Cardiac muscle cell (in vitro differentiated cells and primary cell): Measurements from ENCODE around the gene OTOR. TPM values are rescaled to one million over a fixed set of nuclear protein-coding genes. Genes with fewer than 3 reads are reported as not detected.

Experiments
- DNase-seq, 2 donors: peaks; one replicate each; pipeline versions ENCODE4 v3.0.0 to v3.0.0-alpha.2; 2010 to 2017; ENCODE audit warnings: low read depth in 1 of 2, low spot score in 1 of 2
- H3K27ac ChIP-seq: fragments of 200-600 bp; sonication (generic); 2 replicates; pipeline ENCODE4 v1.5.1; 2016
- H3K27me3 ChIP-seq: fragments of 200-600 bp; sonication (generic); 2 replicates; pipeline ENCODE4 v1.6.0; 2016; ENCODE audit warnings: control low read depth
- H3K36me3 ChIP-seq: fragments of 200-600 bp; sonication (generic); 2 replicates; pipeline ENCODE4 v1.5.1; 2016; ENCODE audit warnings: control low read depth
- H3K4me1 ChIP-seq: fragments of 200-600 bp; sonication (generic); 2 replicates; pipeline ENCODE4 v1.8.1; 2017; ENCODE audit warnings: low read depth, mild to moderate bottlenecking, mixed run types
- H3K4me3 ChIP-seq: fragments of 200-600 bp; sonication (generic); 2 replicates; pipeline ENCODE4 v1.5.1; 2016; ENCODE audit warnings: mild to moderate bottlenecking
- H3K9me3 ChIP-seq: fragments of 200-600 bp; sonication (generic); 2 replicates; pipeline ENCODE4 v1.5.1; 2017; ENCODE audit warnings: low read depth, mild to moderate bottlenecking, control low read depth
- polyA plus RNA-seq: library from polyadenylated mRNA; unstranded; fragments of >200 nt; fragmentation: Nextera tagmentation; extraction: Ambion mirVana; gene quantifications from 2 replicates; pipeline ENCODE4 v1.2.1, GENCODE V29; 2016
- total RNA-seq: library from RNA; depleted of rRNA; stranded (reverse); fragments of >200 nt; gene quantifications from 2 replicates; pipeline ENCODE4 v1.2.3, GENCODE V29; 2016
- TF ChIP-seq, protein P1 (sequence below): IDR thresholded peaks from 2 replicates; pipeline ENCODE4 v1.5.1; 2012; ENCODE audit warnings: low read depth, mild to moderate bottlenecking, low read length

The OTOR gene, protein sequence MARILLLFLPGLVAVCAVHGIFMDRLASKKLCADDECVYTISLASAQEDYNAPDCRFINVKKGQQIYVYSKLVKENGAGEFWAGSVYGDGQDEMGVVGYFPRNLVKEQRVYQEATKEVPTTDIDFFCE
- not detected in 2 replicates for total RNA-seq
- not detected in 2 replicates for polyA plus RNA-seq

DNA sequence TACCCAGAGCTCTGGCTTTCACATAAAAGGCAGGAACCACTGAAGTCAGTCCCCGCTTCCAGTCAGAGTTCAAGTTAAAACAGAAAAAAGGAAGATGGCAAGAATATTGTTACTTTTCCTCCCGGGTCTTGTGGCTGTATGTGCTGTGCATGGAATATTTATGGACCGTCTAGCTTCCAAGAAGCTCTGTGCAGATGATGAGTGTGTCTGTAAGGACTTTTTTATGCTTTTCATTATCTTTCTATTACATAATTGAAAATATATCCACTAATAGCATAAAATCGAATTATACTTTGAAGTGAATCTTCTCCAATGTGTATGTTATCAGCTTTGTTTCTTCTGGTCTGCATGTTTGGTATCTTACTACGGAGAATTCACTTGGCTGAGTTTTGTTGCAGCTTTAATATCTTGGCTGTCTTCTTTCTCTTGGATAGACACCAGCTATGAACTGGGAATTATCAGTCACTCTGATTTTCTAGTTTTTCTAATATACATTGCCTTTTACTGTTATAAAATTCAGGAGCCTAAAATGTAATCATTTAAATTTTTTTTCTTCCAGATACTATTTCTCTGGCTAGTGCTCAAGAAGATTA, at the start of gene OTOR:
Gene OTOR (plus strand): TSS at position 51 of the 593 bp plus-strand sequence. CDS start 44 bp downstream, at position 95.
- DNase-seq, result no peak
- Histone ChIP-seq H3K4me1 (no peaks in the 10 kb centered on the region), H3K36me3 (no peaks in the 10 kb centered on the region), H3K27me3 (no peaks in the 10 kb centered on the region), H3K9me3 (no peaks in the 10 kb centered on the region), H3K27ac (no peak within 1 kb of the TSS), H3K4me3 (no peak within 1 kb of the TSS)
- TF ChIP-seq, protein P1, sequence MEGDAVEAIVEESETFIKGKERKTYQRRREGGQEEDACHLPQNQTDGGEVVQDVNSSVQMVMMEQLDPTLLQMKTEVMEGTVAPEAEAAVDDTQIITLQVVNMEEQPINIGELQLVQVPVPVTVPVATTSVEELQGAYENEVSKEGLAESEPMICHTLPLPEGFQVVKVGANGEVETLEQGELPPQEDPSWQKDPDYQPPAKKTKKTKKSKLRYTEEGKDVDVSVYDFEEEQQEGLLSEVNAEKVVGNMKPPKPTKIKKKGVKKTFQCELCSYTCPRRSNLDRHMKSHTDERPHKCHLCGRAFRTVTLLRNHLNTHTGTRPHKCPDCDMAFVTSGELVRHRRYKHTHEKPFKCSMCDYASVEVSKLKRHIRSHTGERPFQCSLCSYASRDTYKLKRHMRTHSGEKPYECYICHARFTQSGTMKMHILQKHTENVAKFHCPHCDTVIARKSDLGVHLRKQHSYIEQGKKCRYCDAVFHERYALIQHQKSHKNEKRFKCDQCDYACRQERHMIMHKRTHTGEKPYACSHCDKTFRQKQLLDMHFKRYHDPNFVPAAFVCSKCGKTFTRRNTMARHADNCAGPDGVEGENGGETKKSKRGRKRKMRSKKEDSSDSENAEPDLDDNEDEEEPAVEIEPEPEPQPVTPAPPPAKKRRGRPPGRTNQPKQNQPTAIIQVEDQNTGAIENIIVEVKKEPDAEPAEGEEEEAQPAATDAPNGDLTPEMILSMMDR, result no peak

DNA sequence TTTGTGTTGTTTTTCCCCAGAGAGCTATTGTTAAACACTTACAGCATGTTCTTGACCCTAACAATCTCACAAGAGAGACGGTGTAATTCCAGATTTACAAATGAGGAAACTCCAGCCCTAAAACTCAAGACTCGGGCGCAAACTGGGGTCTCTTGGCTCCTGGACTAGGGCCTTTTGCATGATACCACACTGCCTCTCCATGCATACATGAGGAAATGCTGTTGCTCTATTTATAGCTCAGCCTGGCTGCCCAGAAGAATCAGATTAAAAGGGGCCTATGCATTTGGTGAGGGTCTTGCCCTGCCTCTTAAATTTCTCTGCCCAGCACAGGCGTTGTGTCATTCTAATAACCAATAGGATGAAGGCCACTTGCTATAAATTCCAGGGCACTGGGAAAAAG, 48.9 kb upstream of the OTOR start:
- no peaks in the 10 kb centered on the region for H3K27me3 ChIP-seq
- no peak overlapping the region for H3K4me3 ChIP-seq
- no peaks in the 10 kb centered on the region for H3K36me3 ChIP-seq
- H3K9me3 ChIP-seq, result no peaks in the 10 kb centered on the region
- H3K27ac ChIP-seq, result no peak overlapping the region
- peaks cover 7% of the 10 kb centered on the region for H3K4me1 ChIP-seq
- TF ChIP-seq, protein P1, result no peak
- peak in 1 of 2 donors; percentile 73 for DNase-seq

DNA sequence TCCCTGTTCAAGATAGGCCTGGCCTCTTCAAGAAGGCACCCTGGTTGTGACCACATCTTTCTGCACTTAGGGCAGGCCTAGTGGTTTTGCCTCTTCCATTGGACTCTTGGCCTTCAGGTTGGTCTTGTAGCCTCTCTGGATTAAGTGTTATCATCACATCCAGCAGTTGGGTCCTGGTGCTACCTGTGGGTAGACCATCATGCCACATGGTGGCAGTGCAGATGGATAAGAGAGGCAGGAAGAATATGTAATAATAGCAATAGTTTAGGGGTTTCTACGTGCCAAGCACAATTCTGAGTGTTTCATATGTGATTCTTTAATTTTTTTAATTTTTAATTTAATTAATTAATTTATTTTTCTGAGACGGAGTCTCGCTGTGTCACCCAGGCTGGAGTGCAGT, 46.9 kb upstream of the OTOR start:
- no peaks in the 10 kb centered on the region for H3K9me3 ChIP-seq
- no peak overlapping the region for H3K27ac ChIP-seq
- H3K4me3 ChIP-seq, result no peak overlapping the region
- H3K27me3 ChIP-seq, result no peaks in the 10 kb centered on the region
- DNase-seq, result peak; percentile 6 to 7
- peaks cover 7% of the 10 kb centered on the region for H3K4me1 ChIP-seq
- TF ChIP-seq, protein P1, result peak; percentile 23
- H3K36me3 ChIP-seq, result no peaks in the 10 kb centered on the region

DNA sequence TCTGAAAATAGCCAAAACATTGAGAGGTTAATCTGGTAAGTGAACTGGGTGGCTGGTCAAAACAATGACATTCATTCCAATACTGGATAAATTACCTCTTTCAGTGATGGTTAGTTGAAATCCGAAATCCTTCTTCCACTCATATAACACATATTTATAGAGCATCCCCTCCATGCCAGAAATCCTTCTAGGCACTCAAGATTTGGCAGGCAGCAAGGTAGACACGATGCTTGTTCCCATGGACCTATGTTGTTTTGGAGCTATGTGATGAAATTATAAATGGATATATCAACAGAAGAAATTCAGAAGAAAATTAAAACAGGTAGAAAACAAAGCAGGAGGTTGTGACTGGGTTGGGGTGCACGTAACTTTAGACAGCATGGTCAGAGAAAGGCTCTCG, 44.6 kb upstream of the OTOR start:
- Histone ChIP-seq H3K36me3 (no peaks in the 10 kb centered on the region), H3K4me3 (no peak overlapping the region), H3K27me3 (no peaks in the 10 kb centered on the region), H3K27ac (no peak overlapping the region), H3K9me3 (no peaks in the 10 kb centered on the region), H3K4me1 (peaks cover 7% of the 10 kb centered on the region)
- TF ChIP-seq, protein P1, result no peak
- no peak for DNase-seq

DNA sequence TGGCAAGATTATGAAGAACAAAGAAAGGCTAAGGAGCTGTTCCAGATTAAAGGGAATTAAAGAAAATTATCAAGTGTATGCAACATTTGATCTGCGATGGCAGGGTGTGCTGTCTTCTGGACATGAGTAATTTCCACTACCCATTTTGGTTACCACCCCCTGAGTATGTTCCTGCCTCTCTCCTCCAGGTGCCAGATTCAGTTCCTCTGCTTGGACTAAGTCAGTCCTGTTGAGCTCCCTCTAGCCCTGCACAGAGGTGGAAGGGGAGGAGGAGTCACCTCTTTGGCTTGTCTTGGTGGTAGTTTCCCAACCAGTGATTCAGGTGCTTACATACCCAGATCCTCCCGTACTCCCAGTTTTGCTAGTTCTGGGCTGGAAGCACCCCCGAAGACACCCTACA, 40.5 kb upstream of the OTOR start:
- Histone ChIP-seq H3K36me3 (no peaks in the 10 kb centered on the region), H3K27ac (no peak overlapping the region), H3K9me3 (no peaks in the 10 kb centered on the region), H3K4me3 (no peak overlapping the region), H3K4me1 (no peaks in the 10 kb centered on the region), H3K27me3 (no peaks in the 10 kb centered on the region)
- TF ChIP-seq, protein P1, result no peak
- DNase-seq, result no peak
